ENCODE data around the gene CNIH2.

DNA sequence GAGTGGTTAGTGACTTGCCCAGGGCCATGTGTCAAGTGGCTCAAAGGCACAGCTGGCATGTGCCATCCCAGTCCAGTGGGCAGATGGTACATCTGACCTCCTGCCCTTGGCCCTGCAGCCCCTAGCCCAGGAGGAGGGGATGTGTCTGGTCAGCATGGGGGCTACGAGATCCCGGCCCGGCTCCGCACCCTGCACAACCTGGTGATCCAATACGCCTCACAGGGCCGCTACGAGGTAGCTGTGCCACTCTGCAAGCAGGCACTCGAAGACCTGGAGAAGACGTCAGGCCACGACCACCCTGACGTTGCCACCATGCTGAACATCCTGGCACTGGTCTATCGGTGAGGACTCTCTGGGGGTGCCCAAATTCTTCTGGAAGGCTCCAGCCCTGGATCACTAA, 15.3 kb upstream of the CNIH2 start:
- TF ChIP-seq ZNF214 (tag by site-specific recombination; IDR thresholded peaks at IDR 0.05; ENCODE audit: borderline replicate concordance) (no peak), GLI4 (tag by site-specific recombination; IDR thresholded peaks at IDR 0.05) (no peak), ZNF175 (tag by site-specific recombination; IDR thresholded peaks at IDR 0.05) (no peak), SP2 (tag by site-specific recombination; IDR thresholded peaks at IDR 0.05) (no peak), ZNF837 (tag by site-specific recombination; IDR thresholded peaks at IDR 0.05) (no peak), ZNF223 (tag by site-specific recombination; IDR thresholded peaks at IDR 0.05) (no peak), ZNF157 (tag by site-specific recombination; IDR thresholded peaks at IDR 0.05) (no peak), SP7 (tag by site-specific recombination; IDR thresholded peaks at IDR 0.05) (no peak), ZNF529 (tag by site-specific recombination; IDR thresholded peaks at IDR 0.05; ENCODE audit: insufficient replicate concordance) (no peak), ZFHX2 (tag by site-specific recombination; conservative IDR thresholded peaks at IDR 0.05) (no peak)
- TF ChIP-seq, protein P1, sequence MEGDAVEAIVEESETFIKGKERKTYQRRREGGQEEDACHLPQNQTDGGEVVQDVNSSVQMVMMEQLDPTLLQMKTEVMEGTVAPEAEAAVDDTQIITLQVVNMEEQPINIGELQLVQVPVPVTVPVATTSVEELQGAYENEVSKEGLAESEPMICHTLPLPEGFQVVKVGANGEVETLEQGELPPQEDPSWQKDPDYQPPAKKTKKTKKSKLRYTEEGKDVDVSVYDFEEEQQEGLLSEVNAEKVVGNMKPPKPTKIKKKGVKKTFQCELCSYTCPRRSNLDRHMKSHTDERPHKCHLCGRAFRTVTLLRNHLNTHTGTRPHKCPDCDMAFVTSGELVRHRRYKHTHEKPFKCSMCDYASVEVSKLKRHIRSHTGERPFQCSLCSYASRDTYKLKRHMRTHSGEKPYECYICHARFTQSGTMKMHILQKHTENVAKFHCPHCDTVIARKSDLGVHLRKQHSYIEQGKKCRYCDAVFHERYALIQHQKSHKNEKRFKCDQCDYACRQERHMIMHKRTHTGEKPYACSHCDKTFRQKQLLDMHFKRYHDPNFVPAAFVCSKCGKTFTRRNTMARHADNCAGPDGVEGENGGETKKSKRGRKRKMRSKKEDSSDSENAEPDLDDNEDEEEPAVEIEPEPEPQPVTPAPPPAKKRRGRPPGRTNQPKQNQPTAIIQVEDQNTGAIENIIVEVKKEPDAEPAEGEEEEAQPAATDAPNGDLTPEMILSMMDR (tag by site-specific recombination; IDR thresholded peaks at IDR 0.05), result no peak
- TF ChIP-seq, protein P2, sequence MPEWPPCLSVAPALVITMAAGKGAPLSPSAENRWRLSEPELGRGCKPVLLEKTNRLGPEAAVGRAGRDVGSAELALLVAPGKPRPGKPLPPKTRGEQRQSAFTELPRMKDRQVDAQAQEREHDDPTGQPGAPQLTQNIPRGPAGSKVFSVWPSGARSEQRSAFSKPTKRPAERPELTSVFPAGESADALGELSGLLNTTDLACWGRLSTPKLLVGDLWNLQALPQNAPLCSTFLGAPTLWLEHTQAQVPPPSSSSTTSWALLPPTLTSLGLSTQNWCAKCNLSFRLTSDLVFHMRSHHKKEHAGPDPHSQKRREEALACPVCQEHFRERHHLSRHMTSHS (tag by site-specific recombination; IDR thresholded peaks at IDR 0.05), result no peak
- TF ChIP-seq, protein P3, sequence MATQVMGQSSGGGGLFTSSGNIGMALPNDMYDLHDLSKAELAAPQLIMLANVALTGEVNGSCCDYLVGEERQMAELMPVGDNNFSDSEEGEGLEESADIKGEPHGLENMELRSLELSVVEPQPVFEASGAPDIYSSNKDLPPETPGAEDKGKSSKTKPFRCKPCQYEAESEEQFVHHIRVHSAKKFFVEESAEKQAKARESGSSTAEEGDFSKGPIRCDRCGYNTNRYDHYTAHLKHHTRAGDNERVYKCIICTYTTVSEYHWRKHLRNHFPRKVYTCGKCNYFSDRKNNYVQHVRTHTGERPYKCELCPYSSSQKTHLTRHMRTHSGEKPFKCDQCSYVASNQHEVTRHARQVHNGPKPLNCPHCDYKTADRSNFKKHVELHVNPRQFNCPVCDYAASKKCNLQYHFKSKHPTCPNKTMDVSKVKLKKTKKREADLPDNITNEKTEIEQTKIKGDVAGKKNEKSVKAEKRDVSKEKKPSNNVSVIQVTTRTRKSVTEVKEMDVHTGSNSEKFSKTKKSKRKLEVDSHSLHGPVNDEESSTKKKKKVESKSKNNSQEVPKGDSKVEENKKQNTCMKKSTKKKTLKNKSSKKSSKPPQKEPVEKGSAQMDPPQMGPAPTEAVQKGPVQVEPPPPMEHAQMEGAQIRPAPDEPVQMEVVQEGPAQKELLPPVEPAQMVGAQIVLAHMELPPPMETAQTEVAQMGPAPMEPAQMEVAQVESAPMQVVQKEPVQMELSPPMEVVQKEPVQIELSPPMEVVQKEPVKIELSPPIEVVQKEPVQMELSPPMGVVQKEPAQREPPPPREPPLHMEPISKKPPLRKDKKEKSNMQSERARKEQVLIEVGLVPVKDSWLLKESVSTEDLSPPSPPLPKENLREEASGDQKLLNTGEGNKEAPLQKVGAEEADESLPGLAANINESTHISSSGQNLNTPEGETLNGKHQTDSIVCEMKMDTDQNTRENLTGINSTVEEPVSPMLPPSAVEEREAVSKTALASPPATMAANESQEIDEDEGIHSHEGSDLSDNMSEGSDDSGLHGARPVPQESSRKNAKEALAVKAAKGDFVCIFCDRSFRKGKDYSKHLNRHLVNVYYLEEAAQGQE (tag by site-specific recombination; IDR thresholded peaks at IDR 0.05), result no peak
